Esophagus muscularis mucosa (tissue), 4 donors: ENCODE measurements around the gene HMSD. TPM values are rescaled to one million over a fixed set of nuclear protein-coding genes. Genes with fewer than 3 reads are reported as not detected.

ENCODE experiments used
- DNase-seq: peaks from one replicate; pipeline ENCODE4 v3.0.0-alpha.2; 2017; ENCODE audit errors: extremely low spot score
- H3K27ac ChIP-seq, 4 donors: fragments of 200-600 bp; sonication (generic); replicated peaks in 1 of 4; 1 replicate in 3 of 4; 2 replicates in 1 of 4; pipeline ENCODE4 v1.5.1; 2016 to 2019; ENCODE audit warnings: mild to moderate bottlenecking in 1 of 4
- H3K27me3 ChIP-seq, 4 donors: fragments of 200-600 bp; sonication (generic); one replicate each; pipeline versions ENCODE4 v1.5.1 to v1.6.0; 2016 to 2019
- H3K36me3 ChIP-seq, 4 donors: fragments of 200-600 bp; sonication (generic); one replicate each; pipeline ENCODE4 v1.5.1; 2016 to 2019
- H3K4me1 ChIP-seq, 4 donors: fragments of 200-600 bp; sonication (generic); one replicate each; pipeline ENCODE4 v1.5.1; 2016 to 2019
- H3K4me3 ChIP-seq, 4 donors: fragments of 200-600 bp; sonication (generic); 1 replicate in 2 of 4; 2 replicates in 2 of 4; pipeline ENCODE4 v1.5.1; 2016 to 2019; ENCODE audit warnings: mild to moderate bottlenecking in 4 of 4, moderate library complexity in 1 of 4
- H3K9me3 ChIP-seq, 4 donors: fragments of 200-600 bp; sonication (generic); 1 replicate in 3 of 4; 2 replicates in 1 of 4; pipeline ENCODE4 v1.5.1; 2016 to 2019
- EP300 ChIP-seq: sonication (generic); formaldehyde crosslinking; IDR thresholded peaks from one replicate; pipeline ENCODE4 v1.6.1; 2017; ENCODE audit warnings: antibody characterized with exemption
- POLR2A ChIP-seq: fragments of 450-650 bp; IDR thresholded peaks from one replicate; pipeline ENCODE4 v1.6.1; 2017; ENCODE audit warnings: antibody characterized with exemption, moderate library complexity, mild to moderate bottlenecking, low read depth
- POLR2AphosphoS5 ChIP-seq, 2 donors: sonication (generic); formaldehyde crosslinking; IDR thresholded peaks; one replicate each; pipeline ENCODE4 v1.6.1; 2017; ENCODE audit warnings: antibody characterized with exemption in 2 of 2
- WGBS: methylation state at CpG from one replicate; pipeline ENCODE4 v1.1.5; 2018; 5-methylcytosine and 5-hydroxymethylcytosine counted together
- intact Hi-C: fragments of 100-400 bp; cut with DNase I; formaldehyde crosslinking; loops from one replicate; pipeline ENCODE4 v1.15.1; 2023
- total RNA-seq, 4 donors: library from RNA; depleted of rRNA; stranded (reverse); fragments of >200 nt; gene quantifications; one replicate each; pipeline versions ENCODE4 v1.1.0 to v1.2.1, GENCODE V29; 2016
- TF ChIP-seq, protein P1 (sequence below), 3 experiments: fragments of 200-600 bp in 2 of 3; fragments of 450-650 bp in 1 of 3; sonication (generic) in 2 of 3; IDR thresholded peaks; one replicate each; pipeline ENCODE4 v1.5.1; 2017 to 2019; ENCODE audit warnings: antibody characterized with exemption in 3 of 3, mild to moderate bottlenecking in 2 of 3, moderate library complexity in 1 of 3

The HMSD gene
- total RNA-seq, 4 donors from 2014 or later: not detected

DNA sequence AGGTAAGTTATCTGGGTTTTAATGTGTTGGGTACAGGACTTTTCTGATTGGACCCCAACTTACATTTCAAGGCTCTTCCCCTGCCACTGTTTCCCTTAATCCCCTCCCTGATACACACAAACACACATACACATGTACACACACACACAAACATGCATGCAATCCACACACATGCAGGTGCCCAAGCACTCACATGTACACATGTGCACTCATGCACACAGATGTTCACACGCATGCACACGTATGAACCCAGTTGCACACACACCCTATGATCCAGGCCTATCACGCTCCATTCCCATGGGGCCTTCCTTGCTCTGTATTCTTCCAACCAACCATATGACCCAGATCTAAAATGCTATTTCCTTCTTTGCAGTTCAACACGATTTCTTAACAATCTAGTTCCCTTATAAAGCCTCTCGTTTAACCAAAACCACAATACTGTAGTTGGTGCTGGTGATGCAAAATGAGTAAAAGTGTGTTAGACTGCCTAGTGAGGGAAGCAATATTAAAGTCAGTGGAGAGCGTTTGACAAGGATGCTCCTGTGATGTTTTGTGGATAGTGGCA is 31.9 kb downstream of the HMSD start:
- Histone ChIP-seq H3K9me3 (no peaks in the 10 kb centered on the region), H3K36me3 (peaks cover 20 to 38% (median 31%) of the 10 kb centered on the region in 4 donors), H3K27me3 (no peaks in the 10 kb centered on the region), H3K27ac (no peak overlapping the region), H3K4me1 (peaks cover 0 to 16% (median 14%) of the 10 kb centered on the region in 4 donors), H3K4me3 (no peak overlapping the region)
- no peak for DNase-seq
- TF ChIP-seq POLR2A (no peak), POLR2AphosphoS5 (IDR thresholded peaks at IDR 0.05) (no peak), EP300 (no peak)
- TF ChIP-seq, protein P1, sequence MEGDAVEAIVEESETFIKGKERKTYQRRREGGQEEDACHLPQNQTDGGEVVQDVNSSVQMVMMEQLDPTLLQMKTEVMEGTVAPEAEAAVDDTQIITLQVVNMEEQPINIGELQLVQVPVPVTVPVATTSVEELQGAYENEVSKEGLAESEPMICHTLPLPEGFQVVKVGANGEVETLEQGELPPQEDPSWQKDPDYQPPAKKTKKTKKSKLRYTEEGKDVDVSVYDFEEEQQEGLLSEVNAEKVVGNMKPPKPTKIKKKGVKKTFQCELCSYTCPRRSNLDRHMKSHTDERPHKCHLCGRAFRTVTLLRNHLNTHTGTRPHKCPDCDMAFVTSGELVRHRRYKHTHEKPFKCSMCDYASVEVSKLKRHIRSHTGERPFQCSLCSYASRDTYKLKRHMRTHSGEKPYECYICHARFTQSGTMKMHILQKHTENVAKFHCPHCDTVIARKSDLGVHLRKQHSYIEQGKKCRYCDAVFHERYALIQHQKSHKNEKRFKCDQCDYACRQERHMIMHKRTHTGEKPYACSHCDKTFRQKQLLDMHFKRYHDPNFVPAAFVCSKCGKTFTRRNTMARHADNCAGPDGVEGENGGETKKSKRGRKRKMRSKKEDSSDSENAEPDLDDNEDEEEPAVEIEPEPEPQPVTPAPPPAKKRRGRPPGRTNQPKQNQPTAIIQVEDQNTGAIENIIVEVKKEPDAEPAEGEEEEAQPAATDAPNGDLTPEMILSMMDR (IDR thresholded peaks at IDR 0.05): no peak
- intact Hi-C loops: no loop called here
- 77% methylated on average over 6 of the region's 6 CpGs for WGBS

DNA sequence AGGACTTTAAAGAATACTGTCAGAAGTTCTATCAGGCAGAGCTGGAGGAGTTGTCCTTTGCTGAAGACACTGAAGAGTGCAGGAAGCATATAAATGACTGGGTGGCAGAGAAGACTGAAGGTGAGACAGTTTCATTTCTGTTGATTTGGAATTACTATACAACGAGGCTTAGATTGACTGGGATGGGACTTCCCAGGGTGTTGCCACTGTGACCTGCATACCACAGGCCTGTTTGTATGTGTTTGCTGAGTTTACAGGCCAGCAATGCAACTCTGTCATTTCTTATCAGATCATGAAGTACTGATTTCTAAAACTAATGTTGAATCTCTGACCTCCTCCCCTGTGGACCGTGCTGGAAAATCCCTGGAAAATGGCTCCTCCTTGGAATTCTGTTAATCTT is 32.6 kb downstream of the HMSD start:
- Histone ChIP-seq H3K36me3 (peaks cover 21 to 38% (median 31%) of the 10 kb centered on the region in 4 donors), H3K27me3 (no peaks in the 10 kb centered on the region), H3K4me1 (peaks cover 0 to 16% (median 14%) of the 10 kb centered on the region in 4 donors), H3K9me3 (no peaks in the 10 kb centered on the region), H3K27ac (no peak overlapping the region), H3K4me3 (no peak overlapping the region)
- 56% methylated on average over 2 of the region's 2 CpGs for WGBS
- intact Hi-C loops: no loop called here
- no peak for TF ChIP-seq EP300
- DNase-seq: no peak

DNA sequence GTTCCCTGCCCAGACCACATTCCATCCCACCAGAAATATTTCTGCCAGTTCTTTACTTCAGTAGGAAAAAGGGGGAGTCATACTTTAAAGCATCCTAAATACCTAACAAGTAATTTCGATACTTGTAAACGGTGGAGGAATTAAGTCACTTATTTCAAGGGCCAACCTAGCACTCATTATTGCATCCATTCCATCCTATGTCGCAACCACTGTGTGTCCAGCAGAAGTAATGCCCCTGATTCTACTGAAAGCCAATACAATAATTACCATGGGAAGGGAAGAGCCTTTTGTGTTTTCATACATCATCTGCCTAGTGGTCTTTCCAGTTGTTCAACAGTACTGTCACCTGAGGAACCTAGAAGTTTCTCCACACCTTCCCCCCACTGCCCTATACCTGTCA is 33.3 kb downstream of the HMSD start:
- TF ChIP-seq POLR2AphosphoS5 (IDR thresholded peaks at IDR 0.05) (no peak), EP300 (no peak), POLR2A (no peak)
- TF ChIP-seq, protein P1 (IDR thresholded peaks at IDR 0.05): no peak
- DNase-seq: no peak
- intact Hi-C loops: no loop called here
- 92% methylated on average over 3 of the region's 3 CpGs for WGBS
- Histone ChIP-seq H3K4me1 (peaks cover 0 to 16% (median 14%) of the 10 kb centered on the region in 4 donors), H3K4me3 (no peak overlapping the region), H3K36me3 (peaks cover 27 to 45% (median 36%) of the 10 kb centered on the region in 4 donors), H3K27me3 (no peaks in the 10 kb centered on the region), H3K27ac (no peak overlapping the region), H3K9me3 (no peaks in the 10 kb centered on the region)

DNA sequence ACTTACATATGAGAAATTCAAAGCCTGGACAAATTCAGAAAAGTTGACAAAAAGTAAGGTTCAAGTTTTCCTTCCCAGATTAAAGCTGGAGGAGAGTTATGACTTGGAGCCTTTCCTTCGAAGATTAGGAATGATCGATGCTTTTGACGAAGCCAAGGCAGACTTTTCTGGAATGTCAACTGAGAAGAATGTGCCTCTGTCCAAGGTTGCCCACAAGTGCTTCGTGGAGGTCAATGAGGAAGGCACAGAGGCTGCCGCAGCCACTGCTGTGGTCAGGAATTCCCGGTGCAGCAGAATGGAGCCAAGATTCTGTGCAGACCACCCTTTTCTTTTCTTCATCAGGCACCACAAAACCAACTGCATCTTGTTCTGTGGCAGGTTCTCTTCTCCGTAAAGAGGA is 37.8 kb downstream of the HMSD start:
- intact Hi-C loops: no loop called here
- Histone ChIP-seq H3K27ac (no peak overlapping the region), H3K9me3 (no peaks in the 10 kb centered on the region), H3K4me3 (no peak overlapping the region), H3K36me3 (peaks cover 25 to 41% (median 33%) of the 10 kb centered on the region in 4 donors), H3K4me1 (no peaks in the 10 kb centered on the region), H3K27me3 (no peaks in the 10 kb centered on the region)
- no peak for DNase-seq
- 75% methylated on average over 7 of the region's 7 CpGs for WGBS
- TF ChIP-seq, protein P1 (IDR thresholded peaks at IDR 0.05): no peak
- TF ChIP-seq POLR2AphosphoS5 (IDR thresholded peaks at IDR 0.05): no peak
- TF ChIP-seq POLR2A: no peak
- TF ChIP-seq EP300: no peak

DNA sequence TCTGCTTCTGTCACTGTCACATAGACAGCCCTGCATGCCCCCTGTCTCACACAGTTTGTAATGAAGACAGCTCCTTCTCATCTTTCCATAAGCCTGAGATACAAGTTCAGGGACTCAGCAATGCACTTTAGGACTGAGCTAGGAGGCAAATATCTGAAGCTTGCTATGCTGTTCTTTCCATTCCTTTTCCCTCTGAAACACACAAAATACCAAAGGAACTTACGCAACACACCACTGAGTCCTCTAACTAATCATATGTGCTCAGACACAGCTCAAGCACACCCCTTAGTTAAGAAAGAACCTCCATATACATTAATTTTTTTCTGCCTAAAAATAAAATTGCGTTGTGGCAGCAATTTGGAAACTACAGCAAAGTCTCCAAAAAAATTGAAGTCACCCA is 38.6 kb downstream of the HMSD start:
- no peak for DNase-seq
- WGBS: 80% methylated on average over 2 of the region's 2 CpGs
- H3K9me3 ChIP-seq: no peaks in the 10 kb centered on the region

More for the DNA sequence above, 38.6 kb downstream of the HMSD start:
- no peak overlapping the region for H3K27ac ChIP-seq
- H3K4me3 ChIP-seq: no peak overlapping the region
- intact Hi-C loops: no loop called here
- TF ChIP-seq EP300 (no peak), POLR2AphosphoS5 (IDR thresholded peaks at IDR 0.05) (no peak), POLR2A (no peak)
- TF ChIP-seq, protein P1 (IDR thresholded peaks at IDR 0.05): no peak
- H3K27me3 ChIP-seq: no peaks in the 10 kb centered on the region
- H3K4me1 ChIP-seq: no peaks in the 10 kb centered on the region
- H3K36me3 ChIP-seq: peaks cover 18 to 33% (median 24%) of the 10 kb centered on the region in 4 donors
